NCI-H2227 treated with DMSO at 0.1 percent for 48 hours (cell line): ENCODE measurements around the gene SERPINA6.
"Not testable (repeated sequence)": the region's sequence is repeated elsewhere in the genome, so short reads cannot be mapped to it uniquely, and the experiment has no call there.

Experiments
- DNase-seq: peaks from one replicate; lab custom pipeline; 2025; lab: John Stamatoyannopoulos, UW

SERPINA6 gene

DNA sequence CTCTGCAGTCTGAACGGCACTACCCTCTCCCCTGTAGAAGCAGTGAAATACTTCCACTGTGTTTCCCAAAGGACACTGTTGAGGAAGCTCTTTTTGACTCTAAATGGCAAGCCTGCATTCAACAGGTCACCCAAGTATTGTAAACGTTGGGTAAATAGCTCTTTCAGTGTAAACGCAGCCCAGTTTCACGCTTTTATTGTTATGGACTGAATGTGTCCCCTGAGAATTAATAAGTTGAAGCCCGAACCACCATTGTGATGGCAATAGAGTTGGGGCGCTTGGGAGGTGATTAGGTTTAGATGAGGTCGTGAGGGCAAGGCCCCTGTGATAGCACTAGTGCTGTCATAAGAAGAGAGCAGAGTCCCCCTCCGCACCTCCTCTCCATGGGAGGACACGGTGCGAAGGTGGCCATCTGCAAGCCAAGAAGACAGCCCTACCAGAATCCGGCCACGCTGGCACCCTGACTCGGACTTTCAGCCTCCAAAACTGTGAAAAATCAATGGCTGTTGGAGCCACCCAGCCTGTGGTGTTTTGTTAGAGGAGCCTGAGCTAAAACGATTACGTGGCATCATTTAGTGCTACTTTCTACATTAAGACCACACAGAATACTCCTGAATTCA lies 31.1 kb downstream of the SERPINA6 start:
- DNase-seq, result no peak

DNA sequence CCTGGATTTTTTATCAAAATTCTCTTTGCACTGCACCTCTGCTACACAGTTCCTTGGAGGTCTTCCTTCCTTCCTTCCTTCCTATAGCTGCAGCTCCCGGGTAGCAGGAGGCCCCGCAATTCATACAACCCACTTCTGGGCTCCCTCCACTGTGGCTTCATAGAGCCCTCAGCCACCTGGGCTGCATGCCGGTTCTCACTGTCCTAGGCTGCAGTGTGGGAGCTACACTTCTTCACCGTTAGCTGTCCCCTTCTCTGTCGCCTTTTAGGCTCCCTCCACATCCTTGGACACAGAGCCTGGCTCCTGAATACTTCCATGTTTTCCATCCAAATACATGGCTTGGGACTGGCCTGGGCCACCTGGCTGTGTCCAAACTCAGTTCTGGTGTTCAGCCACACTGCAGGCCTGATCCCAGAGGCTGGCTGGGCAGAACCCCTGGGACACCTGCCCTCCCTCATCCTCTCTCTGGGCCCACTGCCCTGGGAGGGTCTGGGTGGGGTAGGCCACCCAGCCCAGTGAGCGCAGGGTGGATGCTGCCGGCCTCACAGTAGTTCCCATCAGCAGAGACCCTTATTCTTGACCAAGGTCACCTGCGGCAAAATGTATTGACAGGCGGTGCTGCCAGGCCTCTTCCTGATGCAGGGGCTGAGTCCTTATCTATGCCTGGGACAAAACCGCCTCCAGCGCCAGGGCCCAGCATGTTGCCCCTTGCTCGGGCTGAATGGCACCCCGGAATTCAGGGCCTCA lies 31.8 kb downstream of the SERPINA6 start:
- no peak for DNase-seq

GRCh38 chr14:94290197-94290596 lies 32.9 kb downstream of the SERPINA6 start:
- no peak for DNase-seq

DNA sequence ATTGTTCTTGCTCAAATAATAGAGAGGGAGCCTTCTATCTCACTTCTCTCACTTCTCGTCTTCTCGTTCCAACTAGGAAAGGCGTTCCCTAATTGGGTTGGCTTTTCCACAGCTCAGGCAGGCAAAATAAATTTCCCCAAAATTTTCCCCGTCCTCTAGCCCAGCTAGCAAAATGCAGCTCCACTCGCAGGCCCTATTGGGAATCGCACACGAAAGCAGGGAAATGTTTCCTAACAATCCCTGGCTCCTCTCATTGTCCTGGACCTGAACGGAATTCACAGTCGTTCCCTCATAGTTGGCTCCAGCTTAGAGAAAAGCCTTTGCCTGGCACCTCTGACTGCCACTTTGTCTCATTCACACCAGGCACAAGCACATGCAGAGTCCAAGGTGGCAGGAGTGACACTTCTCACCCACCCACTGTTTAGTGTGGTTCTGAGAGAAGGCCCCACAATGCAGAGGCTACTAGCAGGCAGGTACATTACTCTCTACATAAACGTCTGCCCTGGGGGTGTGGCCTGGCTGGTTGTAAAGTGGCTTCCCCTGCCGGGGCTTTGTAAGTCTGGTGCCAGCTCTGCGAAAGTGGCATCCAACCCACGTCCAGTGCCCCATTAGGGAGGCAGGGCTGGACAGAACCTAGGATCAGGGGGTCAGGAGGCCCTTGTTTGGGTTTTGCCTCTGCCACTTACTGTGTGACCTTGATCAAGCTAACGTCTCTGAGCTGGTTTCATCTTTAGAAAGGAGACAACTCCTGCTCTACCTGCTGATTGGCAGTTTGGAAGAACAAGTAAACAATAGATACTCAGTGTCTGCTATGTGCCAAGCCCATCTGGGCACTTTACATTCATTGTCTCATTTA lies 34.3 kb downstream of the SERPINA6 start:
- DNase-seq, result no peak

- DNase-seq, result no peak
These were observed 38.0 kb downstream of the SERPINA6 start for GRCh38 chr14:94285158-94285557.

DNA sequence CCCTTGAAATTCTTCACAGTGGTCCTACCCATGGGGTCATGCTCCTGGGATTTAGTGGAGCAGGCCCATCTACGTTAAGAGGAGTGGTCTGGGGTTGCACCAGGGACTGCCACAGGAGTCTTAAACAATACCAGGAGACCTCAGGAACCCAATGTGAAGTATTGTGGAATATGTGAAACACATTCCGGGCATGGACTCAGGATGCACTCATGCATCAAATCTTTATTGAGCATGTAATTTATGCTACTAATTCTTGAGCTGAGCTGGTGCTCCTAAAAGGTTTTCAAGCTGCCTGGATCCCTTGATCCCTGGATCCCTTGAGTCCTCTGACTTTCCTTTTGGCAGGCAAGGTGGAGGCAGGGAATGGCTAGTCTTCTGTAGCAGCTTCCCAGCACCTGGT lies 38.9 kb downstream of the SERPINA6 start:
- DNase-seq, result no peak

- no peak for DNase-seq
These were observed 40.0 kb downstream of the SERPINA6 start for GRCh38 chr14:94282991-94283723.

- no peak for DNase-seq
These were observed 44.4 kb downstream of the SERPINA6 start for GRCh38 chr14:94278731-94279130.

DNA sequence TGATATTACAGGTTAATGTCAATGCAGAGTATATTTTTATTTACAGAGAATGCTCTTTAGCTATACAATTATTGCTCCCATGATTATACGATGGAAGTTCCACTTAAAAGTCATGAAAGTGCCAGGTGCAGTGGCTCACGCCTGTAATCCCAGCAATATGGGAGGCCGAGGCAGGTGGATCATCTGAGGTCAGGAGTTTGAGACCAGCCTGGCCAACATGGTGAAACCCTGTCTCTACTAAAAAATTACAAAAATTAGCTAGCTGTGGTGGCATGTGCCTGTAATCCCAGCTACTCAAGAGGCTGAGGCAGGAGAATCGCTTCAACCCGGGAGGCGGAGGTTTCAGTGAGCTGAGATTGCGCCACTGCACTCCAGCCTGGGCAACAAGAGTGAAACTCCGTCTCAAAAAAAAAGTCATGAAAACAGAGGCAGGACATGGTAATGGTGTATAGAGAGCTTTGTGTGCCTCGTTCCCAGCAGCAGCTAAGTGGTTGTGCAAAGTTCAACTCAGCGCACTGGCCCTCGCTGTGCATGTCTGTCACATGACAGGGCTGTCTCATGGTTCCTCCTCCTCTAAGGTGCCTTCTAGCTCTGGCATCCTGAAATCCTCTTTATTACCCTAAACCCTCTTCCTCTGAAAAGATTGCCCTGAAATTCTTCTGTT lies 46.1 kb downstream of the SERPINA6 start:
- DNase-seq, result not testable (repeated sequence)

DNA sequence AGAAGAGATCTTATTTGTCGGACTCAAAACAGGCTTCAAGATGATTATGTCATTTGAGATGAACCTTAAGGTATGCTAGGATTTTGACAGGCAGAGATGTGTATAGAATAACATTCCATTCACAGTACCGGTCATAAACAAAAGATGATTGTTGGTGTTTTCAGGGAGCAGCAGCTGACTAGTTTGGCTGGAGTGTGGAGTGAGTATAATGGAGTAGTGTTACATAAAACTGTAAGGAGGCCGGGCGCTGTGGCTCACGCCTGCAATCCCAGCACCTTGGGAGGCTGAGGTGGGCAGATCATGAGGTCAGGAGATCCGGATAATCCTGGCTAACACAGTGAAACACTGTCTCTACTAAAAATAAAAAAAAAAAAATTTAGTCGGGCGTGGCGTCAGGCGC lies 54.0 kb downstream of the SERPINA6 start:
- DNase-seq, result no peak

DNA sequence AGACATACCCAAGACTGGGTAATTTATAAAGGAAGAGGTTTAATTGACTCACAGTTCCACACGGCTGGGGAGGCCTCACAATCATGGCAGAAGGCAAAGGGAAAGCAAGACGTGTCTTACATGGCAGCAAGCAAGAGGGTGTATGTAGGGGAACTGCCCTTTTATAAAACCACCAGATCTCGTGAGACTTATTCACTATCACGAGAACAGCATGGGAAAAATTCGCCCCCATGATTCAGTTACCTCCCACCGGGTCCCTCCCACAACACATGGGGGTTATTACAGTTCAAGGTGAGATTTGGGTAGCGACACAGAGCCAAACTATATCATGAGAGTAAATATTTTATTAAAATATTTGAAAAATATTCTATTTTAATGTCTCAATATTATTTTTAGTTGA lies 54.6 kb downstream of the SERPINA6 start:
- DNase-seq, result not testable (repeated sequence)

- DNase-seq, result no peak
These were observed 55.8 kb downstream of the SERPINA6 start for GRCh38 chr14:94267352-94267751.

DNA sequence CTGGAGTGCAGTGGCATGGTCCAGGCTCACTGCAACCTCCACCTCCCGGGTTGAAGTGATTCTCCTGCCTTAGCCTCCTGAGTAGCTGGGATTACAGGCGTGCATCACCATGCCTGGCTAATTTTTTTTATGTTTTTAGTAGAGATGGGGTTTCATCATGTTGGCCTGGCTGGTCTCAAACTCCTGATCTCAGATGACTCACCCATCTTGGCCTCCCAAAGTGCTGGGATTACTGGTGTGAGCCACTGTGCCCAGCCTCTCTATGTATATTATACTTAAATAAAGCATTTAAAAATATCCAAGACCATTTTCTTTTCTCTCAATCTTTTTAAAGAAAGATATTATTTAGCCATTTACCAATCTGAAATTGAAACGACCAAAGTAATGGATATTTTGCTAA lies 58.9 kb downstream of the SERPINA6 start:
- DNase-seq, result not testable (repeated sequence)
